ACC112 (cell line): ENCODE results near the gene RNASE13.

Experiments used
- H2AFZ ChIP-seq: fragments of 200-600 bp; sonication (generic); one replicate; pipeline ENCODE4 v1.6.0; 2017; ENCODE audit warnings: antibody characterized with exemption, low read length; ENCODE audit not compliant: unreplicated experiment
- H3K27ac ChIP-seq: fragments of 200-600 bp; sonication (generic); 2 replicates; pipeline ENCODE4 v1.5.1; 2014; ENCODE audit warnings: low read depth, mild to moderate bottlenecking, antibody characterized with exemption, low read length, moderate library complexity
- H3K27me3 ChIP-seq: fragments of 200-600 bp; sonication (generic); 2 replicates; pipeline ENCODE4 v1.6.1; 2014; ENCODE audit warnings: mild to moderate bottlenecking, antibody characterized with exemption, low read length, moderate library complexity, mixed read lengths; ENCODE audit not compliant: insufficient read depth
- H3K36me3 ChIP-seq: fragments of 200-600 bp; sonication (generic); 2 replicates; pipeline ENCODE4 v1.6.1; 2016; ENCODE audit warnings: mild to moderate bottlenecking, antibody characterized with exemption, low read length, moderate library complexity, mixed read lengths; ENCODE audit not compliant: insufficient read depth
- H3K4me1 ChIP-seq: fragments of 200-600 bp; sonication (generic); one replicate; pipeline ENCODE4 v1.6.1; 2016; ENCODE audit warnings: low read length, mixed read lengths; ENCODE audit not compliant: insufficient read depth, unreplicated experiment, control insufficient read depth
- H3K4me3 ChIP-seq: fragments of 200-600 bp; sonication (generic); 2 replicates; pipeline ENCODE4 v1.5.1; 2014; ENCODE audit warnings: mild to moderate bottlenecking, low read depth, low read length
- H3K79me2 ChIP-seq: fragments of 200-600 bp; sonication (generic); one replicate; pipeline ENCODE4 v1.6.0; 2016; ENCODE audit warnings: low read length; ENCODE audit not compliant: control insufficient read depth, unreplicated experiment, insufficient read depth

Gene RNASE13

DNA sequence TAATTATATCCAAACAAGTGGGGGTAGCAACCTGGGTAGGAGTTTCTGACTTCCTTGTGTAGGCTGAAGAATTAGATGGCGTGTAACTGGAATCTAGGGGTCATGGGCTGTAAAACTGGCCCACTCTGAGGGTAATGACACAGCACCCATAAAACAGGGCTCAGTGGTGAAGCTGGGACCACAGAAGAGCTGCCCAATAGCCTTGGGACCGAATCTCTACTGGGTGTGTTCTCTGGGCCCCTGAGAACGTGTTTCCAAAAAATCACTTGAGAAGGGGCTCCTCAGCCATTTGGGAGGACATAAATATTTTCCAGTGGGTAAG lies 26.7 kb upstream of the RNASE13 start:
- Histone ChIP-seq H3K4me3 (no peak overlapping the region), H2AFZ (no peak overlapping the region), H3K27ac (no peak overlapping the region), H3K27me3 (peaks cover 8% of the 10 kb centered on the region; the same call in 1 of the 2 replicates), H3K79me2 (no peaks in the 10 kb centered on the region), H3K36me3 (no peaks in the 10 kb centered on the region), H3K4me1 (peaks cover 9% of the 10 kb centered on the region)

DNA sequence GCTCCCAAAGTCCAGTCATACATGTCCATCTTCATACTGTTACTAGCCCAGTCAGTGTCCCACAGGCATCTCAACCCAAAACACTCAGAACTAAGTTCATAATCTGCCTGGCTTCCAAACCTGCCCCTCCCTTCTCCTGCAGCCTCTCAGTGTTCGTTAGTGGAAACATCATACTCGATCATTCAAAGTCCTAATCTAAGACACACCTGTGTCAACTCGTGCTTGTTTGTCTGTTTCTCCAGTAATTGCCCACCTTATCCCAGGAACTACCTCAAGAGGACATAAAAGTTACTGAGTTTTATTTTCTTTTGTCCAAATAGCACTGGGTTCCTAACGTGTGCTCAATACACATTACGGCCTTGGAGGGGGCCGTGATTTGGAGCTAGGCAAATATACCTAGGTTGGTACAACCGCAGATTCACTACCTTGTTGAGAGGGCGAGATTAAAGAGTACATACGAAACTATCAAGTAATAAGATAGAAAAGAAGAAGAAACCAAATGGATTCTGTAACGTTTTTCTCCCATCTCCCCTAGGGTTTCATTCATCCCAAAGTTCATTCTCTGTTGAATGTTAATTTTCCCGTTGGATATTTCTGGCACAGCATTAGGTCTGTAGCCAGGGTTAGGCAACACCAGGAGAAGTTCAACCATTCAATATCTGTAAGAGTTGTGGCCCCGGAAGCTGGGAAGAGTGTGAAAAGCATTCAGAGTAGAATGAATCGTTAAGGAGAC lies 26.2 kb upstream of the RNASE13 start:
- H3K79me2 ChIP-seq, result no peaks in the 10 kb centered on the region
- no peak overlapping the region for H3K27ac ChIP-seq
- peaks cover 9% of the 10 kb centered on the region for H3K4me1 ChIP-seq
- H3K4me3 ChIP-seq, result no peak overlapping the region
- no peak overlapping the region for H2AFZ ChIP-seq
- H3K27me3 ChIP-seq, result peaks cover 8% of the 10 kb centered on the region; the same call in 1 of the 2 replicates
- H3K36me3 ChIP-seq, result no peaks in the 10 kb centered on the region

- Histone ChIP-seq H3K27ac (no peak overlapping the region), H3K4me1 (peaks cover 9% of the 10 kb centered on the region), H3K36me3 (no peaks in the 10 kb centered on the region), H2AFZ (no peak overlapping the region), H3K79me2 (no peaks in the 10 kb centered on the region), H3K4me3 (no peak overlapping the region), H3K27me3 (peaks cover 8% of the 10 kb centered on the region; the same call in 1 of the 2 replicates)
These were observed 25.4 kb upstream of the RNASE13 start for GRCh38 chr14:21059842-21060613.

DNA sequence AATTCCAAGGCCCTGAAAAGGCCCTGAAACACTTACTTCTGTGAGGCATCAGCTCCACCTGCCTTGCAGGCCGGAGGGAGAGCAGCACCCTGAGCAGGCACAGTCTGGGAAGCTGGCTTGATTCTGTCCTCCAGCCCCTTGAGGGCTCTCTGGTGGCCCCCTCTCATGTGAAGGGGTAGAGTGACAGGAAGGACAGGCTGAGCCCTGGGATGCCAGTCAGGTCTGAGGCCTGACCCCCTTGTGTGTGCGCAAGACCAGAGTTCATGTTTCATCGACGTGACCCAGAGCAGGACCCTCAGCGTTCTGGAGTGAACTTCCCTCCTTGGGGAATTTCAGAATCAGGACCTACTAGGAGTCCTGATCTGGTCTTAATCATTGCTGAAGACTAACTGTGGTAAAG lies 24.3 kb upstream of the RNASE13 start:
- no peak overlapping the region for H3K27ac ChIP-seq
- peaks cover 8% of the 10 kb centered on the region; the same call in 1 of the 2 replicates for H3K27me3 ChIP-seq
- H3K4me3 ChIP-seq, result no peak overlapping the region

GRCh38 chr14:21057803-21058675 lies 23.4 kb upstream of the RNASE13 start, which contains the start of gene RNASE8:
Gene RNASE8 (plus strand): TSS chr14:21057822. CDS start chr14:21057893, 71 bp downstream.
- peaks cover 8% of the 10 kb centered on the region; the same call in 1 of the 2 replicates for H3K27me3 ChIP-seq
- H3K79me2 ChIP-seq, result no peaks in the 10 kb centered on the region
- peaks cover 2% of the 10 kb centered on the region for H3K4me1 ChIP-seq
- H3K36me3 ChIP-seq, result no peaks in the 10 kb centered on the region
- no peak within 1 kb of the TSS for H2AFZ ChIP-seq
- H3K27ac ChIP-seq, result no peak within 1 kb of the TSS
- no peak within 1 kb of the TSS for H3K4me3 ChIP-seq

More for the DNA sequence above, 24.3 kb upstream of the RNASE13 start:
- Histone ChIP-seq H2AFZ (no peak overlapping the region), H3K79me2 (no peaks in the 10 kb centered on the region), H3K36me3 (no peaks in the 10 kb centered on the region), H3K4me1 (peaks cover 9% of the 10 kb centered on the region)

DNA sequence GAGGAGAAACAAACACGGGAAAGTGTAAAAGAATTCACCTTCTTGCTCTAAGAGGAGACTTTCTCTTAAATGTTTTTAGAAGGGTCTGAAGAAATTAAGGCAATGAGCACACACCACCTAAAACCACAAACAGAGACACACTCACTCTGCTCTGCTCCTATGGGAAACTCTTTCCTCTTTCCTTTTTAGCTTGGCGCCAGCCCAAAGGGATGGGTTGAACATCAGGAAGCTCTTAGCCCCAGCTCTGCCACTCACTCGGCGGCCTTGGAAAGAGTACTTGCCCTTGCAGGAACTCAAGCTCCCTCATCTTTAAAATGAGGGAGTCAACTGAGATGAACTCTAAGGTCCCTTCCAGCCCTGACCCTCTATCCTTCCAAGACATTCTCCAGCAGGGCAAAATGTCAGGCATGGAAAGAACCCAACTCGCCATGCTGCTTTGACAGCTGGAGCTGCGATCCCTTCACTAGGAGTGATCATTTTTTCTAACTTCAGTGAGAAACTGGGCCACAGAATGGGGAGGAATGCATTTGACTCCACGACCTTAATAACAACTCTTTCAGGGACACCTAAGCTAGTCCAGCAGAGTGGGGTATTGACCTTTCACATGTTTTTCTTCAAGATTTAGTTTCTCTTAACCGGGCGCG lies 22.0 kb upstream of the RNASE13 start:
- Histone ChIP-seq H3K27ac (no peak overlapping the region), H3K36me3 (no peaks in the 10 kb centered on the region), H3K4me1 (no peaks in the 10 kb centered on the region), H3K79me2 (no peaks in the 10 kb centered on the region), H3K4me3 (no peak overlapping the region), H3K27me3 (peaks cover 8% of the 10 kb centered on the region), H2AFZ (no peak overlapping the region)

GRCh38 chr14:21055432-21056117 lies 21.0 kb upstream of the RNASE13 start:
- no peak overlapping the region for H3K27ac ChIP-seq
- H3K27me3 ChIP-seq, result no peaks in the 10 kb centered on the region; the same call in 1 of the 2 replicates
- no peak overlapping the region for H3K4me3 ChIP-seq
- no peaks in the 10 kb centered on the region for H3K79me2 ChIP-seq
- no peak overlapping the region for H2AFZ ChIP-seq
- H3K36me3 ChIP-seq, result no peaks in the 10 kb centered on the region
- no peaks in the 10 kb centered on the region for H3K4me1 ChIP-seq

- Histone ChIP-seq H3K79me2 (no peaks in the 10 kb centered on the region), H3K27me3 (no peaks in the 10 kb centered on the region; the same call in 1 of the 2 replicates), H2AFZ (no peak overlapping the region), H3K36me3 (no peaks in the 10 kb centered on the region), H3K27ac (no peak overlapping the region), H3K4me3 (no peak overlapping the region), H3K4me1 (no peaks in the 10 kb centered on the region)
These were observed 20.1 kb upstream of the RNASE13 start for GRCh38 chr14:21054768-21055145.

DNA sequence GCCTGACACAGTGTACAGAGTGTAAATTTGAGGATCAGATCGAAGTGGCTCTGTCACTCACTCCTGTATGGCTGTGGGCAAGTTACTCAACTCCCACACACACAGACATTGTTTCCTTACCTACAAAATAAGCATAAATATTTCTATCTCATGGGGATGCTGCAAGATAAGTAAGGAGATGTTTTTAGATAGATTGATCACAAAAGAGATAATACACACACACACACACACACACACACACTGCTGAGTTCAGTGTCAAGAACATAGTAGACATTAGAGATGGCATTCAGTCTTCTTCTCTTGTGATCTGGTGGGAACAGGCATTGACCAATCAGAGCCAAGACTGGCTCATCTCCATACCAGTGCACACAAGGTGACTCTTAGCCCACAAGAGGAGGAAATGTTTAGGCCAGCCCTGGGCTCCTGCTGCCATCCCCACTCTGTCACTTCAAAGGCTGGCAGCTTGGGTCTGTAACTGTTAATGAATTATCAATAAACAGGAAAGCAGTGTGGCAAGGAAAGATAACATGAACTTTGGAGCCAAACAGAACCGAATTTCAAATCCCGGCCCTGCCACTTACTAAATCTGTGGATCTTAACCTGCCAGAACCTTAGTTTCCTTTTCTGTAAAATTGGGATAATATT lies 19.6 kb upstream of the RNASE13 start:
- H3K4me3 ChIP-seq, result no peak overlapping the region
- H2AFZ ChIP-seq, result no peak overlapping the region
- H3K27me3 ChIP-seq, result no peaks in the 10 kb centered on the region; the same call in 1 of the 2 replicates
- H3K36me3 ChIP-seq, result no peaks in the 10 kb centered on the region
- no peak overlapping the region for H3K27ac ChIP-seq
- H3K4me1 ChIP-seq, result peaks cover 3% of the 10 kb centered on the region
- H3K79me2 ChIP-seq, result no peaks in the 10 kb centered on the region
